Endometrial microvascular endothelial cells (primary cell): ENCODE data around the gene ZNF142. TPM values are rescaled to one million over a fixed set of nuclear protein-coding genes. Genes with fewer than 3 reads are reported as not detected.

Experiments
- in situ Hi-C: cut with HindIII; loops from 2 replicates; pipeline ENCODE4 v1.10.0; 2017; ENCODE audit warnings: low sequenced_read_pairs, low pct_unique_long_range_greater_than_20kb; ENCODE audit errors: inconsistent ontology term
- total RNA-seq: library from RNA; depleted of rRNA; stranded (reverse); fragments of >200 nt; gene quantifications from one replicate; pipeline ENCODE4 v1.2.3, GENCODE V29; 2015; ENCODE audit errors: inconsistent ontology term

The ZNF142 gene
- total RNA-seq, 1 donor from 2014 or later: 17.2 TPM

DNA sequence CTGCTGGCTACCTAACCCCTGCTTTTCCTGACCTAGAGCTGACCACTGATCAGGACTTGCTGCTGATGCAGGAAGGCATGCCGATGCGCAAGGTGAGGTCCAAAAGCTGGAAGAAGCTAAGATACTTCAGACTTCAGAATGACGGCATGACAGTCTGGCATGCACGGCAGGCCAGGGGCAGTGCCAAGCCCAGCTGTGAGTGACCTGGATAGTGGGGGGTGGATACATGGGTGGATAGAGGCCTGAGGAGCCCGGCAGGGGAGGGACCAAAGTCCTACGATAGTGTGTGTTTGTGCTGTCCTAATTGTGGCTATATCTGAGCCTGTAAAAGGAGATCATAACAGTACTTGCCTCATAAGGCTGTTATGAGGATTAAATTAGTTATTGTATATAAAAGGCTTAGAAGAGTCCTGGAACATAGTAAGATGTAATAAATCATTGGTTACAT, 43.5 kb downstream of the ZNF142 start:
- in situ Hi-C loops: no loop called here

DNA sequence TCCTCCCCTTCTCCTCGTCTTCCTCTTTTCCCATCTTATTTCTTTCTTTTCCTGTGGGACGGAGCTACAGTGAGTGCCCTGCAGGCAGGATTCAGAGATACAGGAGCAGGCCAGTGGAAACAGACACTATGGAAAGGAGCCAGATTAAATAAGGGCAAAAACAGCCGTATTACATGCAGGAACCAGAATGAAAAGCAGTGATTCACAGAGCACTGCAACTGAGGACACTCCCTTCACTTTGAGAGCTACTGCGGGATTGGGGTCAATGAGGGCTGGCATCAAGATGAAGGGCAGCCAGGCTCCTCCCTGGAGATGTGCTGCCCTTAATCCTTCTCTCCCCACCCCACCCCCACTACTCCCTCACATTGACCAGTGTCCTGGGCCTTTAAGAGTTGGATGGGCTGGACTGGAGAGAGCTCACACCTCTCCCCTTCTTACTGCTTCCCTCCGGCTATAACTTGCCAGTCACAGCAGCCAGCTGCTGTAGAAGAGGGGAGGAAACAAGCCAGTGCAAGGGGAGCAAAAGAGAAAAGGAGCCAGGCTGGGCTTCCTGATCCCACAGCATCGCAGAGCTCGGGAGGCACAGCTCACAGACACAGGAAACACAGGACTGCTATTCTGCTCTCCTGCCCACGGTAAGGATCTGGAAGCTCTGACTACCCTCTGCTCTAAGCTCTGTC, 51.8 kb downstream of the ZNF142 start, which contains the start of gene PLCD4:
TSS of gene PLCD4 (plus strand) at position 464 of the 680 bp plus-strand sequence. CDS start 7,841 bp downstream, outside the sequence.
- in situ Hi-C loops: no loop called here

DNA sequence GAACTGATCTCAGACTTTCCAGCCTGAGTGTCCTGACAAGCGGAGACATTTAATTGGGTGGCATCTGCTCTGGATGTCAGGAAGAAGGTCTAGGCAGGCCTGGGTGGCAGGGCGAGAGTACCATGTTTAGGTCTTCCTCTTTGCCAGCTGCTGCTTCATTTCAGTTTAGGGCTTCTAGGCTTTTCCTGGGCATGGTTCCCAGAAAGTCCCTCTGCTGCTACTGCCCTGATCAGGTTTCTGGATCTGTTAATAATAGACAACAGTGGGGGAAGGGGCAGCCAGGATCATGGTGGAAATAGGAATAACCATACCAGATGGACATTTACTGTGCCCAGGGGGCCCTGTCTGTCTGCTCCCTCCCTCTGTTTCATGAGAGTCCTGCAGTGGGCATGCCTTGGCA, 54.0 kb downstream of the ZNF142 start:
- in situ Hi-C loops: no loop called here

Other genes starting within 250 kb of the ZNF142 start
- gene VIL1, start 240.5 kb downstream of the ZNF142 start, total RNA-seq: not detected
- gene USP37, start 91.3 kb downstream of the ZNF142 start, total RNA-seq: 11.2 TPM
- gene CNOT9, start 90.8 kb downstream of the ZNF142 start, total RNA-seq: 49.9 TPM
- 2.0 TPM for gene PLCD4, start 51.7 kb downstream of the ZNF142 start, total RNA-seq
- 51.5 TPM for gene BCS1L, start 60 bp upstream of the ZNF142 start, total RNA-seq
- 30.7 TPM for gene RNF25, start 12.4 kb upstream of the ZNF142 start, total RNA-seq
- 34.1 TPM for gene STK36, start 12.5 kb upstream of the ZNF142 start, total RNA-seq
- 24.1 TPM for gene TTLL4, start 51.2 kb upstream of the ZNF142 start, total RNA-seq
- gene CYP27A1, start 122.5 kb upstream of the ZNF142 start, total RNA-seq: 5.9 TPM
- not detected for gene PRKAG3, start 172.2 kb upstream of the ZNF142 start, total RNA-seq
- gene WNT6, start 200.2 kb upstream of the ZNF142 start, total RNA-seq: not detected
- gene WNT10A, start 221.2 kb upstream of the ZNF142 start, total RNA-seq: not detected